Karpas-422 (cell line): ENCODE results near the gene PKHD1. TPM values are rescaled to one million over a fixed set of nuclear protein-coding genes. Genes with fewer than 3 reads are reported as not detected.

Experiments
- DNase-seq: peaks from one replicate; pipeline ENCODE4 v3.0.0-alpha.2; 2015
- H2AFZ ChIP-seq: fragments of 200-600 bp; sonication (generic); 2 replicates; pipeline ENCODE4 v1.6.1; 2014; ENCODE audit warnings: antibody characterized with exemption, low read length, mixed read lengths
- H3K27ac ChIP-seq: fragments of 200-600 bp; sonication (generic); 2 replicates; pipeline ENCODE4 v1.5.1; 2014; ENCODE audit warnings: mild to moderate bottlenecking, low read length, moderate library complexity
- H3K27me3 ChIP-seq: fragments of 200-600 bp; sonication (generic); 2 replicates; pipeline ENCODE4 v1.6.1; 2014; ENCODE audit warnings: low read length, mixed read lengths
- H3K36me3 ChIP-seq: fragments of 200-600 bp; sonication (generic); 2 replicates; pipeline ENCODE4 v1.6.1; 2014; ENCODE audit warnings: low read length, mixed read lengths; ENCODE audit not compliant: insufficient read depth
- H3K4me1 ChIP-seq: fragments of 200-600 bp; sonication (generic); 2 replicates; pipeline ENCODE4 v1.6.1; 2014; ENCODE audit warnings: mild to moderate bottlenecking, low read length, mixed read lengths
- H3K4me2 ChIP-seq: fragments of 200-600 bp; sonication (generic); 2 replicates; pipeline ENCODE4 v1.6.1; 2014; ENCODE audit warnings: low read length, low read depth, mild to moderate bottlenecking; ENCODE audit not compliant: poor library complexity, severe bottlenecking
- H3K4me3 ChIP-seq: fragments of 200-600 bp; sonication (generic); 2 replicates; pipeline ENCODE4 v1.5.1; 2014; ENCODE audit warnings: mild to moderate bottlenecking, antibody characterized with exemption, low read length, mixed read lengths
- H3K79me2 ChIP-seq: fragments of 200-600 bp; sonication (generic); 2 replicates; pipeline ENCODE4 v1.6.1; 2014; ENCODE audit warnings: mild to moderate bottlenecking, low read length, mixed read lengths
- H3K9ac ChIP-seq: fragments of 200-600 bp; sonication (generic); 2 replicates; pipeline ENCODE4 v1.6.0; 2014; ENCODE audit warnings: low read length
- H3K9me2 ChIP-seq: fragments of 200-600 bp; sonication (generic), shearing (Covaris generic); replicated peaks from 2 replicates; pipeline ENCODE4 v1.6.0; 2014; ENCODE audit warnings: mild to moderate bottlenecking, low read length, moderate library complexity; ENCODE audit not compliant: insufficient read depth
- H3K9me3 ChIP-seq: fragments of 300-700, 200-600 bp; sonication (generic); 2 replicates; pipeline ENCODE4 v1.6.1; 2014; ENCODE audit warnings: low read length, mixed read lengths
- H4K20me1 ChIP-seq: fragments of 200-600 bp; sonication (generic); 2 replicates; pipeline ENCODE4 v1.6.1; 2014; ENCODE audit warnings: mild to moderate bottlenecking, antibody characterized with exemption, low read length, low read depth; ENCODE audit not compliant: insufficient read depth
- total RNA-seq: library from RNA; depleted of rRNA; stranded (reverse); fragments of >200 nt; shearing (Covaris generic); gene quantifications from 2 replicates; pipeline ENCODE4 v1.2.3, GENCODE V29; 2014; ENCODE audit warnings: low replicate concordance

Gene PKHD1
- total RNA-seq, 1 experiment from 2014 or later: 0.11 TPM

DNA sequence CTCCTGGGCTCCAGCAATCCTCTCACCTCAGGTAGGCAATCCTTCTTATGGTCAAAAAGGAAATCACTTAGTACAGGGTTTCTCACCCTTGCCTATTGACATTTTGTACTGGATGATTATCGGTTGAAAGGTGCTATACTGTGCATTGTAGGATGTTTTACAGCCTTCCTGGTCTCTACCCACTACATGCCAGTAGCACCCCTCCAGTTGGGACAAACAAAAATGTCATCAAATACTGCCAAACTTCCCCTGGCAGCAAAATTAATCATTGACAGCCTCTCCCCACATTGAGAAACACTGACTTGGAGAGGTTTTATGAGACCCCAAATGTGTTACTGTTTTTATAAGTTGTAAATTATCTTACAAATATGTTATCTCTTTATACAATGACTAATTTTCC, 368.1 kb downstream of the PKHD1 start:
- Histone ChIP-seq H2AFZ (no peak overlapping the region), H3K9me3 (no peaks in the 10 kb centered on the region), H3K4me1 (no peaks in the 10 kb centered on the region), H3K27me3 (no peaks in the 10 kb centered on the region), H3K79me2 (no peaks in the 10 kb centered on the region), H3K9ac (no peak overlapping the region), H3K27ac (no peak overlapping the region), H3K9me2 (no peaks in the 10 kb centered on the region), H4K20me1 (no peaks in the 10 kb centered on the region), H3K36me3 (no peaks in the 10 kb centered on the region), H3K4me3 (no peak overlapping the region), H3K4me2 (no peak overlapping the region)
- no peak for DNase-seq

DNA sequence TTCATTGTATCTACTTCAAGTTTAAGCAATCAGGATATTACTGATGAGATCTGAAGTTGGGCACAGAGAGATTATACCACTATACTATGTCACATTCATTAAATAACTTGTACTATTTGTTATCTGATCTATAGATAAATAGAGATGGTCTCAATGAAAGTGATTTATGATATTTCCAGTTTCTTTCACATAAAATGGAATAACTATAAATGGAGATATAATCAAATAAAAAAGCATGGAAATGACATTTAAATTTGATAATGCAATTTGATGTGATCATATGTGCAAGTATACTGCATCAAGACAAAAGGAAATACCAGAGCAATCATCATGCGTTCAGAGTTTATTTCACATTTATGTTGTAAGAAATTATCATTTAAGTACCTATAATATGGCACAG, 368.9 kb downstream of the PKHD1 start:
- no peak overlapping the region for H2AFZ ChIP-seq
- H3K4me3 ChIP-seq: no peak overlapping the region
- no peaks in the 10 kb centered on the region for H3K9me2 ChIP-seq
- no peaks in the 10 kb centered on the region for H3K27me3 ChIP-seq
- no peaks in the 10 kb centered on the region for H4K20me1 ChIP-seq
- H3K9ac ChIP-seq: no peak overlapping the region
- DNase-seq: no peak
- no peaks in the 10 kb centered on the region for H3K4me1 ChIP-seq
- H3K79me2 ChIP-seq: no peaks in the 10 kb centered on the region
- no peak overlapping the region for H3K27ac ChIP-seq
- H3K4me2 ChIP-seq: no peak overlapping the region
- H3K36me3 ChIP-seq: no peaks in the 10 kb centered on the region
- no peaks in the 10 kb centered on the region for H3K9me3 ChIP-seq

DNA sequence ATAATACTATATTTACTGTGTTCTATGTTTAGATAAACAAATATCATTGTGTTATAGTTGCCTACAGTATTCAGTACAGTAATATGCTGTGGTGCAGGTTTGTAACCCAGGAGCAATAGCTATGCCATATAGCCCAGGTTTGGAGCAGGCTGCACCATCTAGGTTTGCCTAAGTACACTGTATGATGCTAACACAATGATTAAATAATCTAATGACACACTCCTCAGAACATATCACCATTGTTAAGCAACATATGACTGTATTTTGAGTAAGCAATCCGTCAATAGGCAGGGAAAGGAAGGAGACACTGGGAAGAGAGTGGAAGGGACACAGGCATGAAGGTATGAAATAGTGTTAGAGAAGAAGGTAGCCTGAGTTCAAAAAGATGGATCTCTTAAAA, 369.9 kb downstream of the PKHD1 start:
- Histone ChIP-seq H3K4me3 (no peak overlapping the region), H3K27ac (no peak overlapping the region)

DNA sequence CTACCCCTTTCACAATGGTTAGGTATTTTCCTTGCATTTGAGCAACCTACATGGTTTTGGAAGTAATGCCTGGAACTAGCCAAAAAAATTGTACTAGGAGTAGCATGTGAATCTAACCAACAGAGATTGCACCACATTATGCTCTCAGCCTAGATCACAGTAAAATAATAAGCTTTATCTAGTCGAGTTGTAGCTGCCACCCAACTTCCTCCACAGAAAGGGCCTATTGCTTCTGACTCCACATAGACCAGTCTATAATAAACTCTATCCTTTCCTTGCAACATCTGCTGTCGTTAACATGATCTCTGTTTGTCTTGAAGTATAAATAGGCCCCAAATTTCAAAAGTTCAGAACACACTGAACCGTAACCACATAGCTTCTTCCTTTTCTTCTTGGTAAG, 375.5 kb downstream of the PKHD1 start:
- Histone ChIP-seq H3K4me1 (no peaks in the 10 kb centered on the region), H3K9ac (no peak overlapping the region), H2AFZ (no peak overlapping the region), H3K27me3 (no peaks in the 10 kb centered on the region), H3K9me2 (no peaks in the 10 kb centered on the region), H3K4me3 (no peak overlapping the region), H3K4me2 (no peak overlapping the region), H3K27ac (no peak overlapping the region), H3K9me3 (no peaks in the 10 kb centered on the region), H3K79me2 (no peaks in the 10 kb centered on the region), H3K36me3 (no peaks in the 10 kb centered on the region), H4K20me1 (no peaks in the 10 kb centered on the region)
- no peak for DNase-seq

More for the DNA sequence above, 369.9 kb downstream of the PKHD1 start:
- Histone ChIP-seq H3K36me3 (no peaks in the 10 kb centered on the region), H3K9ac (no peak overlapping the region), H3K9me2 (no peaks in the 10 kb centered on the region), H3K4me1 (no peaks in the 10 kb centered on the region), H3K27me3 (no peaks in the 10 kb centered on the region), H3K9me3 (no peaks in the 10 kb centered on the region), H3K79me2 (no peaks in the 10 kb centered on the region), H3K4me2 (no peak overlapping the region), H2AFZ (no peak overlapping the region), H4K20me1 (no peaks in the 10 kb centered on the region)
- DNase-seq: no peak

DNA sequence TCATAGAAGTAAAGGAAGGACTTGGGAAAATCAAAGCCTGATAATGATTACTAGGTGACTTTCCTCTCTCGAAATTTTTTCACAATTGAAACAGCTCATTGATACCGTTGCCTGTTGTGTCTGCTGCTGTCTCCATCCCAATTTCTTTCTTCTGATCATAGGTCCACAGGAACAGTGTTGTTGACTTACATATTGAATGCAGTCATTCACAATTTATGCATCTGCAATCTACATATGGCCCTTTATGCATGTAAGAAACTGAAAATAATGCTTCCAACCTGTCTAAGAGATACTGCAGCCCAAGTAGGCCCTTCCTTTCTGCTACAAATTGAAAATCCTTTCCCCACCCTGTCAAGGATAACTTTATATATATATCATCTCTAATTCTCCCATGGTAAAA, 381.3 kb downstream of the PKHD1 start:
- H3K36me3 ChIP-seq: no peaks in the 10 kb centered on the region
- no peak for DNase-seq

GRCh38 chr6:51704932-51705540, 382.4 kb downstream of the PKHD1 start:
- no peak for DNase-seq
- Histone ChIP-seq H3K4me3 (no peak overlapping the region), H3K4me2 (no peak overlapping the region), H3K36me3 (no peaks in the 10 kb centered on the region), H3K4me1 (no peaks in the 10 kb centered on the region), H3K27ac (no peak overlapping the region), H3K79me2 (no peaks in the 10 kb centered on the region), H3K9me3 (no peaks in the 10 kb centered on the region), H4K20me1 (no peaks in the 10 kb centered on the region), H3K9me2 (no peaks in the 10 kb centered on the region), H2AFZ (no peak overlapping the region), H3K9ac (no peak overlapping the region), H3K27me3 (no peaks in the 10 kb centered on the region)

More for the DNA sequence above, 381.3 kb downstream of the PKHD1 start:
- H3K27ac ChIP-seq: no peak overlapping the region
- no peaks in the 10 kb centered on the region for H3K27me3 ChIP-seq
- no peaks in the 10 kb centered on the region for H4K20me1 ChIP-seq
- no peak overlapping the region for H2AFZ ChIP-seq
- no peak overlapping the region for H3K4me3 ChIP-seq
- H3K4me2 ChIP-seq: no peak overlapping the region
- H3K9me2 ChIP-seq: no peaks in the 10 kb centered on the region
- H3K4me1 ChIP-seq: no peaks in the 10 kb centered on the region
- H3K9me3 ChIP-seq: no peaks in the 10 kb centered on the region
- H3K9ac ChIP-seq: no peak overlapping the region
- H3K79me2 ChIP-seq: no peaks in the 10 kb centered on the region

GRCh38 chr6:51702851-51703250, 384.6 kb downstream of the PKHD1 start:
- Histone ChIP-seq H3K4me3 (no peak overlapping the region), H3K4me2 (no peak overlapping the region), H3K27me3 (no peaks in the 10 kb centered on the region), H3K27ac (no peak overlapping the region), H3K9me2 (no peaks in the 10 kb centered on the region), H2AFZ (no peak overlapping the region), H3K9me3 (no peaks in the 10 kb centered on the region), H4K20me1 (no peaks in the 10 kb centered on the region), H3K79me2 (no peaks in the 10 kb centered on the region), H3K36me3 (no peaks in the 10 kb centered on the region), H3K4me1 (no peaks in the 10 kb centered on the region), H3K9ac (no peak overlapping the region)
- no peak for DNase-seq

DNA sequence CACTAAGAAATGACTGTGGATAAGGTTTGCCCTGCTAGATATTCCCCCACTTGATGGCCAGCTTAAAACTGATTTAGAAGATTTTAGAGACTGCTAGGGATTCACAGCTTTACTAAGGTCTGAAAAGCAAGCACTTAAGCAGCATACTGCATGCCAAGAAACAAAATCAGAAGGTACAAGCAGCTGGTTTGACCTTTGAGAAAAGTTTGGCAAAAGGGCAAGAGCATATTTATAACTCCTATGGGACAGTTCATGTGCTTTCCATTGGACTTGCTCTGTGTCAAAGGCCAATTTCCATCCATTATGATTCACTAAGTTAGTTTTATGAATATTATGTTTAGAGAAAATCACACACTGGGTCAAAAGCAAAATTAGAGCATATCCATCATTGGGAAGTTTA, 402.8 kb downstream of the PKHD1 start:
- DNase-seq: no peak

More for the DNA sequence above, 402.8 kb downstream of the PKHD1 start:
- no peak overlapping the region for H3K4me2 ChIP-seq
- no peaks in the 10 kb centered on the region for H3K36me3 ChIP-seq
- H3K9me3 ChIP-seq: no peaks in the 10 kb centered on the region
- H3K79me2 ChIP-seq: no peaks in the 10 kb centered on the region
- no peaks in the 10 kb centered on the region for H4K20me1 ChIP-seq
- no peaks in the 10 kb centered on the region for H3K4me1 ChIP-seq
- no peak overlapping the region for H2AFZ ChIP-seq
- no peaks in the 10 kb centered on the region; the same call in 1 of the 2 replicates for H3K27me3 ChIP-seq
- H3K27ac ChIP-seq: no peak overlapping the region
- H3K9me2 ChIP-seq: no peaks in the 10 kb centered on the region
- H3K4me3 ChIP-seq: no peak overlapping the region
- no peak overlapping the region for H3K9ac ChIP-seq
